D721Med (cell line): ENCODE measurements around the gene KDM4C.
"Not testable (repeated sequence)": the region's sequence is repeated elsewhere in the genome, so short reads cannot be mapped to it uniquely, and the experiment has no call there.

Source experiments
- DNase-seq: peaks from one replicate; pipeline ENCODE4 v3.0.0; 2011; ENCODE audit warnings: low spot score; ENCODE audit not compliant: insufficient read length
- FAIRE-seq: peaks from 2 replicates; lab custom pipeline; 2011; peaks lifted over from hg19 to GRCh38; lab: Jason Lieb, UNC
- TF ChIP-seq, protein P1 (sequence below): IDR thresholded peaks from 2 replicates; pipeline ENCODE4 v1.5.1; 2012; ENCODE audit warnings: mild to moderate bottlenecking, control low read depth; ENCODE audit not compliant: insufficient read depth; ENCODE audit errors: missing control alignments

Gene KDM4C

DNA sequence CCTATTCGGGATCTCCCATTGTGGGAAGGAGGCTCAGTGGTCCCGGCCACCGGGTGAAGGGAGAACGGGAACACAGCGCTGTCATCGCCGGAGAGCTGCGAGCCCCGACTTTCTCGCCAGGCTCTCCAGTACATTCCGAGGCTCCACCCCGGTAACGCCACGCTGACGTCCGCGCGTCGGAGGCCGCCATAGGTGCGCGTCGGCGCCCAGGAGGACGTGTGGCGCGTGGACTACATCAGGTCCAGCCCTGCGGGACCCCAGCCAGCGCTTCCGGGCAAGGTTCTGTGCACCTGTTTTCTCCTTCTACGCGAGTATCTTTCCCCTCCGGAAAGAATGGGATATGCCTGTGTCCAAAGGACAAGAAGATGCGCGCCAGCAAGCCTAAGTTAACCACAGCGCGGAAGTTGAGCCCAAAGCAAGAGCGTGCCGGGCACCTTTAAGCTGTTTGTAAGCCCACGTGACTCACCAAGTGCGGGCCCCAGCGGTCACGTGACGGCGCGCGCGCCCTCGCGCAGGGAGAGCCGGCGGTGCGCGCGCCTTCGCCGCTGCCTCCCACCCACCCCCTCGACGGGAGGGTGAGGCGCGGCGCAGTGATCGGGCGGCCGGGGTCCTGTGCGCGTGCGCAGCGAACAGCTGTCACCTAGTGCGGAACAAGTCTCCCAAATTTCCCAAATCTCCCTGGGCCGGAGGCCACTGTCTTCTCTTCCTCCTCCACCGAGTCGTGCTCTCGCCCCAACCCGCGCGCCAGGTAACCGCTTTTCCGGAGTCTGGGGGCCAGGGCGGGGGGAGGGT, at the start of gene KDM4C:
Gene KDM4C, plus strand, starts transcription at position 518 of the 792 bp plus-strand sequence. CDS start 35,016 bp downstream, outside the sequence.
- peak; percentile 85 for DNase-seq
- TF ChIP-seq, protein P1, sequence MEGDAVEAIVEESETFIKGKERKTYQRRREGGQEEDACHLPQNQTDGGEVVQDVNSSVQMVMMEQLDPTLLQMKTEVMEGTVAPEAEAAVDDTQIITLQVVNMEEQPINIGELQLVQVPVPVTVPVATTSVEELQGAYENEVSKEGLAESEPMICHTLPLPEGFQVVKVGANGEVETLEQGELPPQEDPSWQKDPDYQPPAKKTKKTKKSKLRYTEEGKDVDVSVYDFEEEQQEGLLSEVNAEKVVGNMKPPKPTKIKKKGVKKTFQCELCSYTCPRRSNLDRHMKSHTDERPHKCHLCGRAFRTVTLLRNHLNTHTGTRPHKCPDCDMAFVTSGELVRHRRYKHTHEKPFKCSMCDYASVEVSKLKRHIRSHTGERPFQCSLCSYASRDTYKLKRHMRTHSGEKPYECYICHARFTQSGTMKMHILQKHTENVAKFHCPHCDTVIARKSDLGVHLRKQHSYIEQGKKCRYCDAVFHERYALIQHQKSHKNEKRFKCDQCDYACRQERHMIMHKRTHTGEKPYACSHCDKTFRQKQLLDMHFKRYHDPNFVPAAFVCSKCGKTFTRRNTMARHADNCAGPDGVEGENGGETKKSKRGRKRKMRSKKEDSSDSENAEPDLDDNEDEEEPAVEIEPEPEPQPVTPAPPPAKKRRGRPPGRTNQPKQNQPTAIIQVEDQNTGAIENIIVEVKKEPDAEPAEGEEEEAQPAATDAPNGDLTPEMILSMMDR: no peak
- no peak for FAIRE-seq

DNA sequence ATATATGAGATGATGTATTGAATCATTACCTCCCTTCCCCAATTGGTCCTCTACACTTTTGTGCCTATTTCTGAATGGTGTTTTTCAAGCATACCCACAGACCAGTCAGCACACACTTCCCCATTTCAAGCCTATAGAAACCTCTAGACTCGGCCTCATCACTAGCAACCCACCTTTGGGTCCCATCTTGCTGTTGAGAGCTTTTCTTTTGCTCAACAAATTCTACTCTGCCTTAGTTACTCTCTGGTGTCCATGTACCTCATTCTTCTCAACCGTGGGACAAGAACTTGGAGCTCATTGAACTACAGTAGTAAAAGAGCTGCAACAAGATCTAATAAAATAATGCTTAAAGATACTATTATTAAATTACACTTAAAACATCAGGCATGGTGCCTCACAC, 49.0 kb upstream of the KDM4C start:
- no peak for FAIRE-seq
- no peak for DNase-seq
- TF ChIP-seq, protein P1: no peak

DNA sequence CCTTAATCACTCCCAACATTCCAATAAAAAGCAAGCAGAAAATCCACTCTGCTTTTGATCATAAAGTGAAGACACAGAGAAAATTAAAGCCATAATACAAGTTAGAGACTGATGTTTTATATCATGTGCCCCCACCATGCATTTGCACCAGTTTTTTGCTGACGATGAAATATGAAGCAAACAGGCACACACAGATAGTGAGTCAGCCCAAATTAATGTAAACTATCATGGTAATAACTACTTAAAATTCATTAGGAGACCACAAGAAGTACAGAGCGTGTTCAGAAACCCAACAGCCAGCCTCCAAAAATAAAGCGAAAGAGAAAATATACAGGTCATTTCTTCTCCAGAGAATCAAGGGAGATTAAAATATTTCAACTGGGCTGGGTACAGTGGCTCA, 46.4 kb upstream of the KDM4C start:
- FAIRE-seq (no peak), DNase-seq (no peak)
- TF ChIP-seq, protein P1: no peak

DNA sequence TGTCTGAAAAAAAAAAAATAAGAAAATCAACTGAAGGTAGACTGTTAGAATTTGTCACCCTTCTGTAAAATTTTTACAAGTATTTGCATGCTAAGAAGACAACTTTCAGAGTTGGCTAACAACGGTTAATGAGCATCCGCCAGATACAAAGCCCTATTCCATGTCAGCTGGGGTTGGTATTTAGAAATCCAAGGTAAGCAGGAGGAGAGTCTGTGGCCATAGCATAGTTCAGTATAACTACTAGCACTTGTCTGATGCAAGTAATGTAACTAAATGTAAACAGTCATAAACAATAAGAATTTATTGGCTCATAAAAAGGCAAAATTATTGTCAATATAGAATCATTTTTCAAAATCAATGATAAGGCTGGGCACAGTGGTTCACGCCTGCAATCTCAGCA, 45.7 kb upstream of the KDM4C start:
- DNase-seq (no peak), FAIRE-seq (no peak)
- TF ChIP-seq, protein P1: no peak

DNA sequence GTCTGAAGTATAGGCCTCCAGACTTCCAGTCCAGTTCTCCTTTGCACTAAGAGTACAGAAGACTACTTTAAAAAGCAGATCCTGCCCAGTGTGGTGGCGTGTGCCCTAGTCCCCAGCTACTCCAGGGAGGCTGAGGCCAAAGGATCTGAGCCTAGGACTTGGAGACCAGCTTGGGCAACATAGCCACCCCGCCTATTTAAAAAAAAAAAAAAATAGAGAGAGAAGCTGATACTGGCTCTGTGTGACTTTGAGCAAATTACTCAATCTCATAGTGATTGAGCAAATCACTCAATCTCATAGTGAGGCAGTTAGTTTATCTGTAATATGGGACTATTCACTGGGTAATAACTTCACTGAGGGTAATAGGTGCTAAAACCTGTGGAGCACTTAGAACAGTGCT, 43.6 kb upstream of the KDM4C start:
- TF ChIP-seq, protein P1: no peak
- no peak for FAIRE-seq
- no peak for DNase-seq

DNA sequence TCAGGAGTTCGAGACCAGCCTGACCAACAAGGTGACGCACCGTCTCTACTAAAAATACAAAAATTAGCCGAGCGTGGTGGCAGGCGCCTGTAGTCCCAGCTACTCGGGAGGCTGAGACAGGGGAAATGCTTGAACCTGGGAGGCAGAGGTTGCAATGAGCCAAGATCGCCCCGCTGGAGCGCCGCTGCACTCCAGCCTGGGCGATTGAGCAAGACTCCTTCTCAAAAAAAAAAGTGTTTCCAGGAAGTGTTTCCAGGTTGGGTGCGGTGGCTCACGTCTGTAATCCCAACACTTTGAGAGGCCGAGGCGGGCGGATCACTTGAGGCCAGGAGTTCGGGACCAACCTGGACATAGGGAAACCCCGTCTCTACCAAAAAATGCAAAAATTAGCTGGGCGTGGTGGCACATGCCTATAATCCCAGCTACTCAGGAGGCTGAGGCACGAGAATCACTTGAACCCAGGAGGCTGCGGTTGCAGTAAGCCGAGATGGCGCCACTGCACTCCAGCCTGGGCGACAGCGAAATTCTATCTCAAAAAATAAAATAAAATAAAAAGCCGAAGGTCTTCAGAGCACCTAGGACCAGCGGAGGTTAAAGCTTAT, 42.5 kb upstream of the KDM4C start:
- not testable (repeated sequence) for DNase-seq, FAIRE-seq

DNA sequence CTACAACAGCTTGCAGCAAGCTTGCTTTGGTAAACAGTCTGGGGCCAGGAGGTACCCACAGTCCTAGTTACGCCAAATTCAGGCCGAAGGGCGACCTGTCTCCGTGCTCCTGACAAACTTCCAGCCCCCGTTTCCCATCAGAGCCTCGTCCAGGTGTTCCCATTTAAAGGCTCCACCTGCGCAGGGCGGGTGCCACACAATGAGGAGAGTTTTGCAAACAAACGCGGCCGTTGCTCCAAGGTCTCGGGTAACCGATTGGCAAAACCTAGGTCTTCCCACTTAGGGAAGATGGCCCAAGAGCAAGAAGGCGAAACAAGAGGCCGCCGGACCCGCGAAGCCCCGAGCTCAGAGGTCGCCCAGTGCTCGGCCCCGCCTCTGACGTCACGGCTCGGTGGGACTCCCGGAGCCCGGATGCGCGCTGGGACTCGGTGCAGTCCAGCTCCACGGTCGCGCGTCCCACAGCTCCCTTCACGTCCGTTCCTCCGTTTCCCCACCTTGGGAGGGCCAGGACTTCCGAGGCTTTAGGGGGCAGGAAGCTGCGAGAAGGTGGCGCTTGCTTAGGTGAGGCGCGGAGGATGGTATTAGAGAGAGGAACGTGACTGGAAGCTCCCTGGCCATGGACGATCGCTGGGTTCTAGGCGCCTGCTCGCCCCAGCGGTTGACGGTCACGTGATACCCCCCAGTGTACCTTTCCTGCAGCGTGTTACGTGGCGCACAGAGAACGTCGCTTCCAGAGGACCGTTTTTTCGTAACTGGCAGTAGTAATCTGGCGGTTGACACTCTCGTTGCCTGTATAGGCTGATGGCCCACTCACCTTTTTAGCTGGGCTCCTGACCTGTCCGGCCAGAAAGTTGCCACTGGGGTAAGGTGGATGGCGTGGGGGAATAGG, 41.8 kb upstream of the KDM4C start:
- TF ChIP-seq, protein P1: no peak
- FAIRE-seq (no peak), DNase-seq (no peak)
